HG02678 (cell line): ENCODE measurements around the gene F10.

ENCODE experiments used
- ATAC-seq: cut with Tn5 transposase; IDR thresholded peaks from one replicate; pipeline ENCODE4 v1.9.1; 2021; ENCODE audit warnings: mild to moderate bottlenecking, moderate library complexity; ENCODE audit not compliant: unreplicated experiment

F10 gene

GRCh38 chr13:113086031-113086750 lies 36.4 kb upstream of the F10 start:
- no peak for ATAC-seq

- no peak for ATAC-seq
These were observed 35.3 kb upstream of the F10 start for GRCh38 chr13:113086991-113087922.

- ATAC-seq = no peak
These were observed 34.5 kb upstream of the F10 start for GRCh38 chr13:113087923-113088690.

GRCh38 chr13:113088691-113089020 lies 33.9 kb upstream of the F10 start:
- no peak for ATAC-seq

GRCh38 chr13:113089693-113090414 lies 32.7 kb upstream of the F10 start:
- no peak for ATAC-seq

- no peak for ATAC-seq
These were observed 32.2 kb upstream of the F10 start for GRCh38 chr13:113090415-113090770.

GRCh38 chr13:113090806-113091205 lies 31.8 kb upstream of the F10 start:
- ATAC-seq = no peak

- ATAC-seq = no peak
These were observed 31.3 kb upstream of the F10 start for GRCh38 chr13:113091211-113091771.

- no peak for ATAC-seq
These were observed 30.5 kb upstream of the F10 start for GRCh38 chr13:113091891-113092775.

GRCh38 chr13:113092776-113093579 lies 29.6 kb upstream of the F10 start:
- ATAC-seq = no peak

- no peak for ATAC-seq
These were observed 28.8 kb upstream of the F10 start for GRCh38 chr13:113093580-113094409.

- ATAC-seq = no peak
These were observed 28.2 kb upstream of the F10 start for GRCh38 chr13:113094410-113094800.

- ATAC-seq = no peak
These were observed 27.2 kb upstream of the F10 start for GRCh38 chr13:113095146-113096051.

GRCh38 chr13:113096052-113096744 lies 26.4 kb upstream of the F10 start:
- ATAC-seq = no peak

- ATAC-seq = no peak
These were observed 25.8 kb upstream of the F10 start for GRCh38 chr13:113096745-113097305.

GRCh38 chr13:113097651-113098050 lies 24.9 kb upstream of the F10 start:
- ATAC-seq = no peak
